Lower leg skin (tissue), 4 donors: ENCODE measurements around the gene ZBTB47. TPM values are rescaled to one million over a fixed set of nuclear protein-coding genes. Genes with fewer than 3 reads are reported as not detected.

Experiments
- DNase-seq, 2 donors: peaks; one replicate each; pipeline ENCODE4 v3.0.0-alpha.2; 2019; ENCODE audit warnings: low spot score in 2 of 2
- H3K4me3 ChIP-seq: fragments of 200-600 bp; sonication (generic); 2 replicates; pipeline ENCODE4 v1.5.1; 2017; ENCODE audit warnings: mild to moderate bottlenecking, low read depth; ENCODE audit not compliant: poor library complexity, severe bottlenecking
- CTCF ChIP-seq, 3 donors: fragments of 450-650 bp; IDR thresholded peaks; one replicate each; pipeline ENCODE4 v1.5.1; 2016; ENCODE audit warnings: antibody characterized with exemption in 3 of 3, mild to moderate bottlenecking in 3 of 3, moderate library complexity in 2 of 3
- POLR2A ChIP-seq, 2 donors: fragments of 450-650 bp; IDR thresholded peaks; one replicate each; pipeline ENCODE4 v1.6.1; 2016 to 2017; ENCODE audit warnings: antibody characterized with exemption in 2 of 2, mild to moderate bottlenecking in 1 of 2, moderate library complexity in 1 of 2
- WGBS, 2 donors: methylation state at CpG; one replicate each; pipeline ENCODE4 v1.1.5; 2018; 5-methylcytosine and 5-hydroxymethylcytosine counted together
- intact Hi-C: fragments of 100-400 bp; cut with DNase I; formaldehyde crosslinking; loops from one replicate; pipeline ENCODE4 v1.15.0; 2023; ENCODE audit warnings: low total_unique reads
- total RNA-seq, 4 donors: library from RNA; depleted of rRNA; stranded (reverse); fragments of >200 nt; gene quantifications; one replicate each; pipeline ENCODE4 v1.1.0, GENCODE V29; 2016

The ZBTB47 gene
- total RNA-seq, 4 donors from 2014 or later: 14.4 to 25.8 (median 21.2) TPM

- no peak overlapping the region for H3K4me3 ChIP-seq
- 86 to 89% methylated on average over 4 of the region's 4 CpGs for WGBS, 2 donors
- no peak for TF ChIP-seq POLR2A (IDR thresholded peaks at IDR 0.05)
- no peak for TF ChIP-seq CTCF (IDR thresholded peaks at IDR 0.05)
- intact Hi-C loops: loop anchor here (5.0 kb wide), 1 partner anchor 1644 kb away; the partner anchor contains the start of gene TCAIM
- peak in 1 of 2 donors; percentile 70 for DNase-seq
Observed at GRCh38 chr3:42693530-42693930, 40.0 kb downstream of the ZBTB47 start.

- intact Hi-C loops: loop anchor here (5.0 kb wide), 1 partner anchor 1643 kb away; the partner anchor contains the start of gene TCAIM
Observed at GRCh38 chr3:42694366-42694765, 40.9 kb downstream of the ZBTB47 start.

GRCh38 chr3:42696356-42697288, 43.1 kb downstream of the ZBTB47 start:
- TF ChIP-seq POLR2A (IDR thresholded peaks at IDR 0.05) (no peak), CTCF (IDR thresholded peaks at IDR 0.05) (no peak)
- intact Hi-C loops: no loop called here
- no peak for DNase-seq
- H3K4me3 ChIP-seq: no peak overlapping the region
- WGBS, 2 donors: 76% methylated on average over 19 of the region's 19 CpGs

More at GRCh38 chr3:42694366-42694765, 40.9 kb downstream of the ZBTB47 start:
- no peak overlapping the region for H3K4me3 ChIP-seq
- no peak for TF ChIP-seq POLR2A (IDR thresholded peaks at IDR 0.05)
- TF ChIP-seq CTCF (IDR thresholded peaks at IDR 0.05): no peak
- peak in 1 of 2 donors; percentile 40 for DNase-seq

- DNase-seq: peak in 1 of 2 donors; percentile 75
- no peak overlapping the region for H3K4me3 ChIP-seq
- no peak for TF ChIP-seq POLR2A (IDR thresholded peaks at IDR 0.05)
- no peak for TF ChIP-seq CTCF (IDR thresholded peaks at IDR 0.05)
- 82 to 83% methylated on average over 18 of the region's 18 CpGs for WGBS, 2 donors
- intact Hi-C loops: no loop called here
Observed at GRCh38 chr3:42697289-42698051, 44.0 kb downstream of the ZBTB47 start.

GRCh38 chr3:42698216-42698910, 44.9 kb downstream of the ZBTB47 start:
- intact Hi-C loops: no loop called here
- TF ChIP-seq CTCF (IDR thresholded peaks at IDR 0.05): no peak
- TF ChIP-seq POLR2A (IDR thresholded peaks at IDR 0.05): no peak
- no peak overlapping the region for H3K4me3 ChIP-seq
- peak in 1 of 2 donors; percentile 68 for DNase-seq
- 84 to 96% methylated on average over 7 of the region's 7 CpGs for WGBS, 2 donors
